ENCODE data around the gene SLC22A16.

Gene SLC22A16

GRCh38 chr6:110399219-110400071 is 77.0 kb downstream of the SLC22A16 start:
- no peak for DNase-seq

GRCh38 chr6:110398778-110399177 is 77.6 kb downstream of the SLC22A16 start:
- no peak for DNase-seq

GRCh38 chr6:110395221-110395620 is 81.2 kb downstream of the SLC22A16 start:
- no peak for DNase-seq

- no peak for DNase-seq
Observed at GRCh38 chr6:110394409-110394808, 82.0 kb downstream of the SLC22A16 start.

GRCh38 chr6:110392727-110393126 is 83.7 kb downstream of the SLC22A16 start:
- DNase-seq, result no peak

GRCh38 chr6:110390404-110390803 is 86.0 kb downstream of the SLC22A16 start:
- DNase-seq, result no peak

GRCh38 chr6:110389689-110390382 is 86.6 kb downstream of the SLC22A16 start:
- DNase-seq, result no peak

GRCh38 chr6:110387986-110388385 is 88.4 kb downstream of the SLC22A16 start:
- no peak for DNase-seq

GRCh38 chr6:110385458-110385863 is 91.0 kb downstream of the SLC22A16 start:
- no peak for DNase-seq

- no peak for DNase-seq
Observed at GRCh38 chr6:110378552-110378951, 97.9 kb downstream of the SLC22A16 start.
